A549 (cell line): ENCODE data around the gene ARFRP1. TPM values are rescaled to one million over a fixed set of nuclear protein-coding genes. Genes with fewer than 3 reads are reported as not detected.

Source experiments
- ATAC-seq, 2 experiments: fragments of 200-7000 bp in 1 of 2; fragments of >200 bp in 1 of 2; cut with Nextera tagmentation in 1 of 2; cut with Tn5 transposase in 1 of 2; 3 replicates each; pipeline versions ENCODE4 v1.8.0 to v1.9.1; 2018 to 2020; ENCODE audit warnings: mild to moderate bottlenecking in 1 of 2, moderate library complexity in 1 of 2
- CTCF ChIA-PET: fragments of 300-600 bp; sonication (Branson Sonifier 250); formaldehyde crosslinking; extraction: SDS; loops from one replicate; lab custom pipeline; 2021; ENCODE audit warnings: antibody characterized with exemption, inconsistent platforms; lab: Yijun Ruan, JAX
- POLR2A ChIA-PET: fragments of 350-600 bp; formaldehyde crosslinking; extraction: SDS; loops from one replicate; lab custom pipeline; 2021; ENCODE audit warnings: antibody characterized with exemption, inconsistent platforms; lab: Yijun Ruan, JAX
- DNase-seq, 2 experiments: peaks; one replicate each; pipeline versions ENCODE4 v3.0.0 to v3.0.0-alpha.2; 2011 to 2016; ENCODE audit warnings: low read depth in 1 of 2, low spot score in 1 of 2
- FAIRE-seq: peaks from 2 replicates; lab custom pipeline; 2011; peaks lifted over from hg19 to GRCh38; lab: Jason Lieb, UNC
- H3K27ac ChIP-seq, 2 experiments: fragments of >200 bp; sonication (Bioruptor Twin); formaldehyde crosslinking; 3 replicates each; pipeline ENCODE4 v1.5.1; 2016 to 2017
- H3K4me1 ChIP-seq: fragments of >200 bp; sonication (Bioruptor Twin); formaldehyde crosslinking; 3 replicates; pipeline ENCODE4 v1.6.1; 2016
- H3K4me2 ChIP-seq: fragments of >200 bp; sonication (Bioruptor Twin); formaldehyde crosslinking; 3 replicates; pipeline ENCODE4 v1.6.1; 2016
- H3K4me3 ChIP-seq: fragments of >200 bp; sonication (Bioruptor Twin); formaldehyde crosslinking; 3 replicates; pipeline ENCODE4 v1.5.1; 2016
- H3K9me3 ChIP-seq: fragments of >200 bp; sonication (Bioruptor Twin); formaldehyde crosslinking; 3 replicates; pipeline ENCODE4 v1.6.1; 2016
- CBX2 ChIP-seq: fragments of 200-600 bp; sonication (generic); IDR thresholded peaks from 2 replicates; pipeline ENCODE4 v1.6.1; 2016; ENCODE audit warnings: low read depth, mild to moderate bottlenecking, borderline replicate concordance
- CEBPB ChIP-seq, 2 experiments: fragments of >200 bp in 1 of 2; sonication (Bioruptor Twin) in 1 of 2; formaldehyde crosslinking in 1 of 2; IDR thresholded peaks; 2 replicates each; pipeline ENCODE4 v1.6.1; 2012 to 2016
- CHD2 ChIP-seq: fragments of 150-350 bp; IDR thresholded peaks from 2 replicates; pipeline ENCODE4 v1.6.1; 2014; ENCODE audit warnings: low read length; ENCODE audit not compliant: partially characterized antibody
- EP300 ChIP-seq, 2 experiments: fragments of >200 bp; sonication (Bioruptor Twin); formaldehyde crosslinking; IDR thresholded peaks; 2 replicates in 1 of 2; 3 replicates in 1 of 2; pipeline ENCODE4 v1.6.1; 2016 to 2017
- ESRRA ChIP-seq: fragments of 150-350 bp; IDR thresholded peaks from 2 replicates; pipeline ENCODE4 v1.6.1; 2014; ENCODE audit warnings: mild to moderate bottlenecking, low read length, borderline replicate concordance
- FOSB ChIP-seq: fragments of 250-450 bp; sonication (Bioruptor Pico); IDR thresholded peaks from 2 replicates; pipeline ENCODE4 v1.5.0; 2020; ENCODE audit warnings: mild to moderate bottlenecking, moderate library complexity
- HEYL ChIP-seq: fragments of 250-450 bp; sonication (Bioruptor Pico); IDR thresholded peaks from 2 replicates; pipeline ENCODE4 v1.8.0; 2021; ENCODE audit warnings: mild to moderate bottlenecking, moderate library complexity
- JUN ChIP-seq, 2 experiments: fragments of >200 bp; sonication (Bioruptor Twin); formaldehyde crosslinking; IDR thresholded peaks; 2 replicates in 1 of 2; 3 replicates in 1 of 2; pipeline ENCODE4 v1.6.1; 2016 to 2017
- KDM1A ChIP-seq: fragments of 200-600 bp; sonication (generic); IDR thresholded peaks from 2 replicates; pipeline ENCODE4 v1.6.1; 2016; ENCODE audit warnings: low read depth, mild to moderate bottlenecking
- KDM5A ChIP-seq: fragments of 200-600 bp; sonication (generic); IDR thresholded peaks from 2 replicates; pipeline ENCODE4 v1.6.1; 2016; ENCODE audit warnings: antibody characterized with exemption, mild to moderate bottlenecking
- MAFK ChIP-seq: fragments of 450-650 bp; IDR thresholded peaks from 2 replicates; pipeline ENCODE4 v1.6.1; 2014; ENCODE audit not compliant: partially characterized antibody
- MYC ChIP-seq: IDR thresholded peaks from 2 replicates; pipeline ENCODE4 v1.6.1; 2012; ENCODE audit warnings: mild to moderate bottlenecking, inconsistent platforms, low read length, improper control_type of control experiment, borderline replicate concordance
- NFE2L2 ChIP-seq: fragments of 150-350 bp; conservative IDR thresholded peaks from 2 replicates; pipeline ENCODE4 v1.6.1; 2014; ENCODE audit warnings: low read length
- PHF8 ChIP-seq: fragments of 200-600 bp; sonication (generic); IDR thresholded peaks from 2 replicates; pipeline ENCODE4 v1.6.1; 2016; ENCODE audit warnings: low read depth, mild to moderate bottlenecking, antibody characterized with exemption, moderate library complexity, borderline replicate concordance
- POLR2A ChIP-seq: IDR thresholded peaks from 2 replicates; pipeline ENCODE4 v1.6.1; 2012; ENCODE audit warnings: mild to moderate bottlenecking, low read length
- RARB ChIP-seq: fragments of 250-450 bp; sonication (Bioruptor Pico); IDR thresholded peaks from 2 replicates; pipeline ENCODE4 v1.8.0; 2021; ENCODE audit warnings: mild to moderate bottlenecking, moderate library complexity
- RFX5 ChIP-seq: fragments of 450-650 bp; IDR thresholded peaks from 2 replicates; pipeline ENCODE4 v1.7.1; 2014; ENCODE audit warnings: antibody characterized with exemption, mild to moderate bottlenecking, moderate library complexity
- SREBF2 ChIP-seq: fragments of 450-650 bp; IDR thresholded peaks from 2 replicates; pipeline ENCODE4 v1.6.1; 2014; ENCODE audit warnings: mild to moderate bottlenecking, moderate library complexity
- ZNF302 ChIP-seq: fragments of 250-450 bp; sonication (Bioruptor Pico); IDR thresholded peaks from 2 replicates; pipeline ENCODE4 v1.9.0; 2021; ENCODE audit warnings: inconsistent platforms, mild to moderate bottlenecking, moderate library complexity
- ZSCAN20 ChIP-seq: fragments of 250-450 bp; sonication (Bioruptor Pico); IDR thresholded peaks from 2 replicates; pipeline ENCODE4 v1.8.0; 2022; ENCODE audit warnings: mild to moderate bottlenecking, moderate library complexity
- WGBS: methylation state at CpG from one replicate; pipeline ENCODE4 v1.1.6; 2017; ENCODE audit errors: missing lambda C conversion rate; 5-methylcytosine and 5-hydroxymethylcytosine counted together
- polyA minus RNA-seq: library from RNA; depleted of rRNA, polyadenylated mRNA; stranded (reverse); fragments of >200 nt; gene quantifications from 2 replicates; pipeline ENCODE4 v1.2.3, GENCODE V29; 2011; rRNA and poly(A)+ RNA removed
- polyA plus RNA-seq, 4 experiments: library from polyadenylated mRNA; depleted of rRNA in 3 of 4; stranded (reverse); fragments of >200 nt; fragmentation: RNase III in 1 of 4; extraction: RNeasy Plus Mini Kit Qiagen cat#74134 plus additional on column Dnase treatment in 1 of 4; gene quantifications; 2 replicates in 3 of 4; 3 replicates in 1 of 4; pipeline ENCODE4 v1.2.3, GENCODE V29; 2011 to 2017
- TF ChIP-seq, protein P1 (sequence below): fragments of >200 bp; sonication (Bioruptor Twin); formaldehyde crosslinking; IDR thresholded peaks from 3 replicates; pipeline ENCODE4 v1.6.1; 2016
- TF ChIP-seq, protein P2 (sequence below): IDR thresholded peaks from 2 replicates; pipeline ENCODE4 v1.6.1; 2012
- TF ChIP-seq, protein P3 (sequence below): IDR thresholded peaks from 2 replicates; pipeline ENCODE4 v1.6.1; 2012; ENCODE audit warnings: low read depth, borderline replicate concordance

The ARFRP1 gene, protein sequence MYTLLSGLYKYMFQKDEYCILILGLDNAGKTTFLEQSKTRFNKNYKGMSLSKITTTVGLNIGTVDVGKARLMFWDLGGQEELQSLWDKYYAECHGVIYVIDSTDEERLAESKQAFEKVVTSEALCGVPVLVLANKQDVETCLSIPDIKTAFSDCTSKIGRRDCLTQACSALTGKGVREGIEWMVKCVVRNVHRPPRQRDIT
- polyA plus RNA-seq (2011; rRNA removed) (14.1 and 25.1 TPM in 2 replicates), polyA plus RNA-seq (2017; fragmentation: RNase III; extraction: RNeasy Plus Mini Kit Qiagen cat#74134 plus additional on column Dnase treatment) (29.7 to 33.2 TPM (median 31.1 TPM) in 3 replicates), polyA minus RNA-seq (14.8 TPM in 2 replicates)
- 50.5 and 52.7 TPM in 2 replicates for polyA plus RNA-seq (2012; cell fraction: cytosol; rRNA removed)
- polyA plus RNA-seq (2012; cell fraction: nucleus; rRNA removed) = 81.2 and 97.2 TPM in 2 replicates

DNA sequence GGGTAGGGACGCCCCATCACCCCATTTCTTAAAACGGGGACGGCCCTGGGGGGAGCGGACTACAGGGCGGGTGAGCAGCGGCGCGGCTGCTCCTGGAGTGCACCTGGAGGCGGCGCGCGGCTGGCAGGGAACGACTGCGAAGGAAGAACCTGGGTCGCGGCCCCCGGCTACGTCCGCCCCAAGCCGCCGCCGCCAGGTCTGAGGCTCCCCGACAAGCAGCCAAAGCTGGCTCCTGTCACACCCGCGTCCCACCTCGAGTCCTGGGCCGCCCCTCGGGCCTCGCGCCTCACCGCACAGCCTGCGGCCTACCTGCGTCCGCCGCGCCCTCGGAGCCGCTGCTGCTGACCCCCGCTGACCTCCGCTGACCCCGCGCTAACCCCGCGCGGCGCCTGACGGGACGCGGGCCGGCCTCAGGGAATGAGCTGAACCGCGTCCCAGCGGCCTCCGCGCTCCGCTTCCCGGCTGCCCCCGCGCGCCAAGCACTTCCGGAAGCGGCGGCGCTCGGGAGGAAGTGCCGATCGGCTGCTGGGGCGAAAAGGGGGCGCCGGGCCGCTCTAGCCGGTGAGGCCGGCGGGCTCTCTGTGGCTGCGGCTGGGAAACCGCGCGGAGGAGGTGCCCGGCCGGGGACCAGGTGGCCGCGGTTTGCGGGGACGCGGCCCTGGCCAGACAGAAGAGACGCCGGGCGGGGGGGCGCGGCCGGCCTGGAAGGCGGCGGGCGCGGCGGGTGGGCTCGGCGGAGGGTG is at the start of gene ARFRP1, which contains the start of gene ZGPAT:
ARFRP1 (minus strand) TSS at position 419 of the 743 bp plus-strand sequence. CDS start 885 bp downstream, outside the sequence.
ZGPAT (plus strand) TSS at position 482 of the 743 bp plus-strand sequence. CDS start 542 bp downstream, outside the sequence.
- POLR2A ChIA-PET = interaction anchor here (0.6 to 2.5 kb wide), 16 partner anchors 10 to 330 kb away, joined by 3 to 38 read pairs (median 4); partner anchors contain the start of genes GMEB2, LIME1, PTK6 and RTEL1
- ATAC-seq = peak; percentile 88 to 91
- FAIRE-seq = no peak
- Histone ChIP-seq H3K9me3 (peaks cover 10% of the 10 kb centered on the region), H3K4me1 (peaks cover 21% of the 10 kb centered on the region), H3K27ac (peak within 1 kb of the TSS; percentile 97 to 98), H3K4me2 (peak within 1 kb of the TSS; percentile 99), H3K4me3 (peak within 1 kb of the TSS; percentile 98)
- WGBS = 2% methylated on average over 17 of the region's 98 CpGs
- TF ChIP-seq ESRRA (peak; percentile 72; the same call in 1 of the 2 replicates), RARB (CRISPR knock-in tag) (peak; percentile 80; the same call in 1 of the 2 replicates), POLR2A (peak; percentile 40), PHF8 (peak; percentile 83), MYC (0 out of 2 replicates have a peak, but pooled peaks have one; percentile 20), JUN (IDR thresholded peaks at IDR 0.05) (peak; percentile 71 to 91; a peak in 3 of 5 replicates), RFX5 (no peak), CHD2 (no peak), KDM5A (0 out of 2 replicates have a peak, but pooled peaks have one; percentile 25)
- TF ChIP-seq, protein P1, sequence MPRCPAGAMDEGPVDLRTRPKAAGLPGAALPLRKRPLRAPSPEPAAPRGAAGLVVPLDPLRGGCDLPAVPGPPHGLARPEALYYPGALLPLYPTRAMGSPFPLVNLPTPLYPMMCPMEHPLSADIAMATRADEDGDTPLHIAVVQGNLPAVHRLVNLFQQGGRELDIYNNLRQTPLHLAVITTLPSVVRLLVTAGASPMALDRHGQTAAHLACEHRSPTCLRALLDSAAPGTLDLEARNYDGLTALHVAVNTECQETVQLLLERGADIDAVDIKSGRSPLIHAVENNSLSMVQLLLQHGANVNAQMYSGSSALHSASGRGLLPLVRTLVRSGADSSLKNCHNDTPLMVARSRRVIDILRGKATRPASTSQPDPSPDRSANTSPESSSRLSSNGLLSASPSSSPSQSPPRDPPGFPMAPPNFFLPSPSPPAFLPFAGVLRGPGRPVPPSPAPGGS = peak; percentile 57; the same call in 1 of the 3 replicates
- TF ChIP-seq, protein P2, sequence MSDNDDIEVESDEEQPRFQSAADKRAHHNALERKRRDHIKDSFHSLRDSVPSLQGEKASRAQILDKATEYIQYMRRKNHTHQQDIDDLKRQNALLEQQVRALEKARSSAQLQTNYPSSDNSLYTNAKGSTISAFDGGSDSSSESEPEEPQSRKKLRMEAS = peak; percentile 69
- CTCF ChIA-PET = interaction anchor here (0.7 to 1.6 kb wide), 10 partner anchors 9 to 272 kb away, joined by 3 to 5 read pairs (median 3); partner anchors contain the start of gene SAMD10
- DNase-seq = peak; percentile 64 to 87

- Histone ChIP-seq H3K9me3 (no peaks in the 10 kb centered on the region), H3K4me1 (no peaks in the 10 kb centered on the region), H3K4me3 (no peak overlapping the region), H3K27ac (no peak overlapping the region), H3K4me2 (no peak overlapping the region)
- 54% methylated on average over 8 of the region's 8 CpGs for WGBS
- FAIRE-seq (no peak), DNase-seq (no peak), ATAC-seq (no peak)
- POLR2A ChIA-PET = no interaction called here
- CTCF ChIA-PET = no interaction called here
- TF ChIP-seq JUN (IDR thresholded peaks at IDR 0.05) = no peak
- TF ChIP-seq, protein P3, sequence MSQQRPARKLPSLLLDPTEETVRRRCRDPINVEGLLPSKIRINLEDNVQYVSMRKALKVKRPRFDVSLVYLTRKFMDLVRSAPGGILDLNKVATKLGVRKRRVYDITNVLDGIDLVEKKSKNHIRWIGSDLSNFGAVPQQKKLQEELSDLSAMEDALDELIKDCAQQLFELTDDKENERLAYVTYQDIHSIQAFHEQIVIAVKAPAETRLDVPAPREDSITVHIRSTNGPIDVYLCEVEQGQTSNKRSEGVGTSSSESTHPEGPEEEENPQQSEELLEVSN = no peak
- TF ChIP-seq, protein P2 = no peak
- no peak for TF ChIP-seq CBX2
- TF ChIP-seq, protein P1 = no peak
- no peak for TF ChIP-seq KDM5A
- TF ChIP-seq KDM1A = no peak
- TF ChIP-seq HEYL (CRISPR knock-in tag) = no peak
- TF ChIP-seq EP300 (IDR thresholded peaks at IDR 0.05) = no peak
- no peak for TF ChIP-seq MAFK
- no peak for TF ChIP-seq ZSCAN20 (CRISPR knock-in tag)
- TF ChIP-seq ZNF302 = no peak
- no peak for TF ChIP-seq CEBPB (IDR thresholded peaks at IDR 0.05)
- TF ChIP-seq NFE2L2 = no peak
- no peak for TF ChIP-seq SREBF2
- TF ChIP-seq FOSB (CRISPR knock-in tag) = no peak
- TF ChIP-seq, all 56 proteins: peak for 0
Measured at GRCh38 chr20:63756648-63756991, 48.8 kb upstream of the ARFRP1 start.
